Measurements from ENCODE around the gene RUFY3. TPM values are rescaled to one million over a fixed set of nuclear protein-coding genes. Genes with fewer than 3 reads are reported as not detected.
A peak's percentile ranks its signal among the peaks of the same experiment; 100 is the strongest.
"Not testable (repeated sequence)": the region's sequence is repeated elsewhere in the genome, so short reads cannot be mapped to it uniquely, and the experiment has no call there.

The RUFY3 gene
- total RNA-seq, 1 donor from 2014 or later, result 43.1 TPM

GRCh38 chr4:70739496-70740337 lies 18.0 kb downstream of the RUFY3 start:
- ATAC-seq, result peak; percentile 34

- no peak for ATAC-seq
These were observed 20.3 kb downstream of the RUFY3 start for GRCh38 chr4:70741867-70742658.

DNA sequence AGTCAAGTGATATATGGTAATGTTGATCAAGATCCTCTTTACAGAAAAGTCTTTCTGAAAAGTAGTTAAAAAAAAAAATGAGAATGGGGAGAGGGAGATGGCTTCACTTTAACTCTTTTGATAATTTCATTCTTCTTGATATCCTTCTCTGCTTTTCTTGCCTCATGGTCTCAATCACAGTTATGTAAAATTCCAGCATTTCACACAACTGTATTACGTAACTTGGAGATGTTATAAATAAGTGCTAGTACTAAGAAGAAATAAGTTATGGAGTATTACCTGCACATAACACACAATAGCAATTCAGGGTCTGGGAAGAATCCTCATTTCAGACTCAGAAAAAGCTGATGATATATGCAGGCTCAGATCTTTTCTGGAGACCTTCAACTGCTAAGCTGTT lies 22.0 kb downstream of the RUFY3 start:
- ATAC-seq, result no peak

DNA sequence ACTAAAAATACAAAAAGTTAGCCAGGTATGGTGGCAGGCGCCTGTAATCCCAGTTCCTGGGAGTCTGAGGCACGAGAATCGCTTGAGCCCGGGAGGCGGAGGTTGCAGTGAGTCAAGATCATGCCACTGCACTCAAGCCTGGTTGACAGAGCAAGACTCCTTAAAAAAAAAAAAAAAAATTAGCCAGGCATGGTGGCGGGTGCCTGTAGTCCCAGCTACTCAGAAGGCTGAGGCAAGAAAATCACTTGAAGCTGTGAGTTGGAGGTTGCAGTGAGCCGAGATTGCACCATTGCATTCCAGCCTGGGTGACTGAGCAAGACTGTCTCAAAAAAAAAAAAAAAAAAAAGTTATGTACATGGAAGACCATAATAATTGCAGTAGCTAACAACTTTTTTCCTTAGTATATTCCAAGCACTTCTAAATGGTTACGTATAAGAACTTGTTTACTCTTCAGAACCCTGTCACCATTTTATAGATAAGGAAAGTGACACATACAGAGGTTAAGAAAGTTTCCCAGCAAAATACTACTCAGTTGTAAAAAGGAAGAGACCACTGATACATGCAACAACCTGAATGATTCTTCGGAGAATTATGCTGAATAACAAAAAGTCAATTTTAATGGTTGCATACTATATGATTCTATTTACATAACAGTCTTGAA lies 24.5 kb downstream of the RUFY3 start:
- no peak for ATAC-seq

DNA sequence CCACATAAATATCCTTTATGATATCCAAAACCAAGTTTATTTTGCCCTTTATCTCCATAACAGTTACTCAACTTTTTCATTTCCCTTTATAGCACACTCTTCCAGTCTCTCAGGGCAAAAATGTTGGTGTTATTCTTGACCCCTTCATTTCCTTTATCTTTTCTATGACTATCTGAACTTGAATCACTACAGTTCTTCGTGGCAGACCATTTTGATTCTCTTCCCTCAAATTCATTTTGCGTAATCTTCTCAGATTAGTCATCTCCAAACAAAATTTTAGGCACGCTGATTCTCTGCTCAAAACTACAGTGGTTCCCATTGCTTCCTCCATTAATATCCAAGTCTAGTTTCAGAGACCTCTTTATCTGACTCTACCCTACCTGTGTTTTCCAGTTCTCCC lies 26.1 kb downstream of the RUFY3 start:
- ATAC-seq, result no peak

- ATAC-seq, result no peak
These were observed 27.5 kb downstream of the RUFY3 start for GRCh38 chr4:70749313-70749712.

DNA sequence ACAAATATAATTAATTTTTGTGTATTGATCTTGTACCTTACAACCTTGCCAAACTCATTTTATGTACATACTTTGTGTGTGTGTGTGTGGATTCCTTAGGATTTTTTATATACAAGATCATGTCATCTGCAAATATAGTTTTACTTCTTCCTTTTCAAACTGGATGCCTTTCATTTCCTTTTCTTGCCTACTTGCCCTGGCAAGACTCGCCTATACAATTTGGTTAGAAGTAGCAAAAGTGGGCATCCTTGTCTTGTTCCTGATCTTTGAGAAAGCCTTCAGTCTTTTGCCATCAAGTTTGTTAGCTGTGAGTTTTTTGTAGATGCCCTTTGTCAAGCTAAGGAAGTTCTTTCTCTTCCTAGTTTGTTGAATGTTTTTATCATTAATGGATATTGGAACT lies 30.5 kb downstream of the RUFY3 start:
- no peak for ATAC-seq

- no peak for ATAC-seq
These were observed 31.9 kb downstream of the RUFY3 start for GRCh38 chr4:70753630-70754029.

DNA sequence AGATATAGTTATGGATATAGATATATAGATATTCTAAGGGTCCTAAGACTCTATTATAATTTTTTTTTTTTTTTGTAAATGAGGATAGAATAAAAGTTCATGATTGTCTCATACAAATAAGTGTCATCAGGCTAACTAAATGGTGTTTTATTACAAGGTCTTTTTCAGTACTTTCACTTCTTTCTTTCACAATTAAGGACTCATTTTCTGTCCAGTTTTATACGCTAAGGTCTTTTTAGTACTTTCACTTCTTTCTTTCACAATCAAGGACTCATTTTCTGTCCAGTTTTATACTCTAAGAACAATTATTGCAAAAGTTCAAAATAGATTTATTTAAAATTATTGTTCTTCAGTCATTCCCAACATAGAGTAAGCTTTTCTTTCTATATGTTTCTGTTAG lies 32.7 kb downstream of the RUFY3 start:
- no peak for ATAC-seq

DNA sequence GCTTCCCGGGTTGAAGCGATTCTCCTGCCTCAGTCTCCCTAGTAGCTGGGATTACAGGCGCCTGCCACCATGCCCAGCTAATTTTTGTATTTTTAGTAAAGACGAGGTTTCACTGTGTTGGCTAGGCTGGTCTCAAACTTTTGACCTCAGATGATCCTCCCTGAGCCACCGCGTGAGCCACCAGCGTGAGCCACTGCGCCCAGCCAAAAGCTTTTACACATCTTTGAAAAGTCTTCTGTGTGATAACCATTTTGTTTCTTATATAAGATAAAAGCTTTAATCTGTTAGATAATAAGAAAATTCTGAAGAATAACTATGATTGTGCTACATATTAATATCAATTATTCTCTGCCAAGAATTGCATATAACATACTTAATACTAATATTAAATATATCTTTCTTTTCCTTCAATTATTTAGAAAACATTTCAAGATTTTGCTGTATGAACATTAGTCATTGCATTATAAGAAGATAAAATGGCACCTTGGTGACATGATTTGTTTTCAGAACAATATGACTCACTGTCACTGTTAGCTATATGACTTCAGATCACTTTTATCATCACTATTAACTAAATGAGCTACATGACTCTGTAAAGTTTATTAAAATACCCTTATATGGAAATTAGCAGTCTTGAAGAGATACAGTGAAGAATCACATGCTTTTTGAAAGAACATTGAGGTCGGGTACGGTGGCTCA lies 33.4 kb downstream of the RUFY3 start:
- no peak for ATAC-seq

DNA sequence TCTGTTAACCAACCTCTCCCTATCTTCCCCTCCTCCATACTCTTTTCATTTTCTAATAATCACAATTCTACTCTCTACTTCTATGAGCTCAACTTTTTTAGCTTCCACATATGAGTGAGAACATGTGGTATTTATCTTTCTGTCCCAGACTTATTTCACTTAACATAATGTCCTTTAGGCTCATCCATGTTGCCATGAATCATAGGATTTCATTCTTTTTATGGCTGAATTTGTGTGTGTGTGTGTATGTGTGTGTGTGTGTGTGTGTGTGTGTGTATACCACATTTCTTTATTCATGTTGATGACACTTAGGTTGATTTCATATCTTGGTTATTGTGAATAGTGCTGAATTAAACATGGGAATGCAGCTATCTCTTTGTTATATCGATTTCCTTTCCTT lies 37.4 kb downstream of the RUFY3 start:
- ATAC-seq, result no peak

DNA sequence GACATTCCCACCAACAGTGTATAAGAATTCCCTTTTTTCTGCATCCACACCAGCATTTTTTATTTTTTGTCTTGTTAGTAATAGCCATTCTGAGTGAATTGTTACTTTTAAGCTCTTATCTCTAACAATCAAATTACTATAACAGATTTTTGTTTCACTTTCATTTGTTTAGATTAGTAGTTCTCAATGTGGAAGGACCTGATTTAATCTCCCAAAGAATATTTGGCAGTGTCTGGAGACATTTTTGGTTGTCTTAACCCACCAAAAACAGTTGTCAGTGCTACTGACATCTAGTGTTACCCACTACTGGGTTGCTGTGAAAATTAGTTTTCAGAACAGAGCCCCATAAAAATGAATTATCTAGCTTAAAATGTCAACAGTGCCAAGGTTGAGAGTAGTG lies 37.9 kb downstream of the RUFY3 start:
- no peak for ATAC-seq

DNA sequence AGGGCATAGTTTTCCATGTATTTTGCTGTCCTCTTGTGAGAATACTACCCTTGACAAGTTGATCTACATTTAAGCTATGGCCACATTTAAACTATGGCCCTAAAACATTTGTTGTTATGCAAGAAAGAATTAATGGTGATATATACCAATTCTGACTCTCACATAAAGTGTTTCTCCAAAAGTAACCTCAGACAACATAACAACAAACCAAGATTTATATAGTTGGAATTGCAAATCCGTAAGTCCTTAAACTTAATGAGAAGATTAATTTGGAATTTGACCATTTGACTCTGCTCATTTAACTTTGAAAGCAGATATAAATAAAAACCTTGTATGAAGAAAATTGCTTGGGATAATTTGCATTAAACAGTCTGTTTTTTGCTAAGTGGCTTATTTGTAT lies 38.9 kb downstream of the RUFY3 start:
- no peak for ATAC-seq

GRCh38 chr4:70761276-70761816 lies 39.6 kb downstream of the RUFY3 start:
- ATAC-seq, result peak; percentile 50

DNA sequence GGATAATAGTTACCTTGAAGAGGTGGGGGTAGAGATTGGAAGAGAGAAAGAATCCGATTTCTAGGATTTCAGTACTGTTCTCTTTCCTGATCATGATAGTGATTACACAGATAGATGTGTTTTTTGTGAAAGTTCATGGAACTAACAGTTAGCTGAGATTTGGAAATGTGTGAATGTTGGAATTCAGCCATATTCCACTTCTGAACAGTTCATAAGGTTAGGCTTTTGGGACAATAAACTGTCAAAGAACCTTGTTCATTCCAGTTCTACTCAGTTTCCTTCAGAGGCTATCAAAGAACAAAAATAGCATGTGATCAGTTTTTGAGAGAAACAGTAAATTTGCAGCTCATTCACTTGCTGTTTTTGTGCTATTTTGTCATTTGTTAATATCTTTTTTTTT lies 43.6 kb downstream of the RUFY3 start:
- ATAC-seq, result no peak

GRCh38 chr4:70768301-70768948 lies 46.7 kb downstream of the RUFY3 start:
- ATAC-seq, result no peak

- ATAC-seq, result not testable (repeated sequence)
These were observed 47.6 kb downstream of the RUFY3 start for GRCh38 chr4:70769396-70769795.

DNA sequence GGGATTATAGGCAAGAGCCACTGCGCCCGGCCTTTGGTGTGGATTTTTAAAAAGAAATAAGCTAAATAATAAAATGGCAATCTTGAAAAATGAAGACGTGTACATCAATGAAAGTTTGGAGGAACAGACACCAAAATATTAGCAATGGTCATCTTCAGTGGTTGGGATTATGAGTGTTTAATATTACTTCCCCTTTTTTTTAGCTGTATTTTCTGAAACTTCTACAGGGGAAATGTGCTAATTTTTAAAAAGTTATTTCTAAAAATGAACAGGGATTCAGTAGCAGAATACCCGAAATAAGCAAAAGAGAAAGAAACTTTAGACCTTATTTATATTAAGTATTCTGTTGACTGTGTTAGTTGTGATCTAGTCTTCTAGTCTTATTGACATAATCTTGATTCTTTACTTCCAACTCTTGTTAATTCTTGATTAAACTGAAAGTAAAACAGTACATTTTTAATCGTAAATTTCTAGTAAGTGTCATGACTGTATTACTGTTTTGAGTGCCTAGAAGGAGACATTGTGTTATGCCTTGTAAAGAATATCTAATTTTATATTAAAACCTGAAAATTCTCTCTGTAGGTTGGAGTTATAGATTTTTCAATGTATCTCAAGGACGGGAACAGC lies 51.3 kb downstream of the RUFY3 start:
- ATAC-seq, result no peak

- ATAC-seq, result no peak
These were observed 57.2 kb downstream of the RUFY3 start for GRCh38 chr4:70778888-70779422.

GRCh38 chr4:70783096-70783495 lies 61.3 kb downstream of the RUFY3 start:
- no peak for ATAC-seq

DNA sequence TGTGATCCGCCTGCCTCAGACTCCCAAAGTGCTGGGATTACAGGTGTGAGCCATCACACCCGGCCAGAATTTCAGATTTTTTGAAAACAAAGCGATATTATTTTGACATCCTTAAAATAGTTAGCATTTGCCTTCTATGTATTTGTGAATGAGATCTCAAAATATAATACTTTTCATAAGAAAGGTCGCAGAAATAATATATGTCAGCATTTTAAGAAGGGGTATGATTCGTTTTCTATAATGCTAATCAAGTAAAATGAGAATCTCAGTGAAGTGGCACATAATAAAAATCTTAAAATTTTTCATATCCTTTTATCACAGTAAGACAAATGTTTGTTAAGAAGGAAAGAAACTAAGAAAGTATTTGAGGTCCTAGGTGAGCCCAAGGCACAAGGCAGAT lies 65.7 kb downstream of the RUFY3 start:
- no peak for ATAC-seq

Measured in esophagus mucosa (tissue), 1 donor.